Stimulated activated CD8-positive, alpha-beta memory T cell treated with anti-CD3 and anti-CD28 coated beads, Interleukin-2, amount 100 ng/mL, for 1 hour (primary cell): Measurements from ENCODE around the gene DHRS7.

Source experiments
- DNase-seq, 2 donors: peaks; one replicate each; pipeline ENCODE4 v3.0.0-alpha.2; 2020; ENCODE audit warnings: low read depth in 2 of 2

DHRS7 gene, protein sequence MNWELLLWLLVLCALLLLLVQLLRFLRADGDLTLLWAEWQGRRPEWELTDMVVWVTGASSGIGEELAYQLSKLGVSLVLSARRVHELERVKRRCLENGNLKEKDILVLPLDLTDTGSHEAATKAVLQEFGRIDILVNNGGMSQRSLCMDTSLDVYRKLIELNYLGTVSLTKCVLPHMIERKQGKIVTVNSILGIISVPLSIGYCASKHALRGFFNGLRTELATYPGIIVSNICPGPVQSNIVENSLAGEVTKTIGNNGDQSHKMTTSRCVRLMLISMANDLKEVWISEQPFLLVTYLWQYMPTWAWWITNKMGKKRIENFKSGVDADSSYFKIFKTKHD

DNA sequence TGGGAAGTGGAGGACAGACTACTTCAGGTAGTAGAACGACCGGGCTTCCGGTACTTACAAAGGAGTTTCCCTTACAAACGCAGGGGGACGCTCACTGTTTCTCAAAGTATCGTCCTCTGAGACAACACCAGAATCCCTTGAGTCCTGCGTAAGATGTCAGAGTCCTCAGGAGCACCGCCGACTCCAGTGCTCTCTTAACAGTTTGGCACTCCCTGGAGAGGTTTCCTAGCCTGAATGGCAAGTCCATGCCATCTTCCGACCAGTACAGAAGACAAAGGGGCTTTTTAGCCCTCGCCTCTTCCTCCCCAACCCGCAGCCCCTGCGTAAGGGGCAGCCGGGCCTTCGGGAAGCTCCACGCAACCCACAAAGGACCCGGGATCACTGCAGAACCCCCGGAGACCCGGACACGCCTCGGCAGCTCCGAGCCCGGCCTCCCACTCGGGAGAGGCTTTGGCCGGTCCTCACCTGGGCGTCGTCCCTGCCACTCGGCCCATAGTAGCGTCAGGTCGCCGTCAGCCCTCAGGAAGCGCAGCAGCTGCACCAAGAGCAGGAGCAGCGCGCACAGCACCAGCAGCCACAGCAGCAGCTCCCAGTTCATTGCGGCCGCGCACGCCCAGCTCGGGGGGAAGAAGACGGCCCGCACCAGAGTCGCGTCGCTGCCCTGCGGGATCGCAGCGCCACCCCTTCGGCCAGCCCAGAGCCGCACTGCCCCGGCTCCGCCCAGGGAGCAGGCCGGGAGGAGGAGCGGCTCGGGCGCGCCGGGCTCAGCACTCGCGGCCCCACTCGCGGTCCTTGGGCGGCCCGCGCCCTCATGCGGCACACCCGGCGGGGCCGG lies at the start of gene DHRS7:
Gene DHRS7, minus strand, starts transcription at position 687 of the 835 bp plus-strand sequence. Its CDS starts 89 bp downstream, at position 598.
- DNase-seq = peak; percentile 44 to 47

DNA sequence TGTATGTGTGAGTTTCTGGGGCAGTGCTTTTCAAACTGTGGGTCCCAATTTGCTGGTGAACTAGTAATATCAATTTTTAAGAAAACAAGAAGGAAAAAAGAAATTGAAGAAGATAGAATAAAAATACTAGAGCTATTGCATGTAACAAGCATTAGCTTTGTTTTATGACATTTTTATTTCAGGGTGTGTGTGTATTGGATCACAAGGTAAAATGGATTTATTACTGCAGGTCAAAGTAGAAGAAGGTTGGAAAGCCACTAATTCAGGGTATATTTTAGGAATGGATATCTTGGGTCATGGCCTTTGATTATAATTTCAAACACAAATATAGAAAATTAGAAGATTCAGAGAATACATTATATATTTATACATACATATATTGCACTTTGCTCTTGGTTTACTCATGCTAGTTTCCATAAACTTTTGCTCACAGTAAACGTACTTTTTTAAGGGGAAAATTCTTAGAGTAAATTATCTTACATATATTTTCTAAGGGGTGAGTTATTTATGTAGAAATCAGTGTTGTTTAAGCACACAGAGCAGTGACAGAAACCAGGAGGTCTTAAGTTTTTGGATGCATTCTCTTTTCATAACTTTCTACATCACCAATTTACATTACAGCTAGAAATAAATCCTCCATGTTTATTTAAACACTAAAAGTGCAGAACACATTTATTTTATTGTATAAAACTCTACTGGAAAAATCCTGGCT lies 49.4 kb upstream of the DHRS7 start:
- no peak for DNase-seq

DNA sequence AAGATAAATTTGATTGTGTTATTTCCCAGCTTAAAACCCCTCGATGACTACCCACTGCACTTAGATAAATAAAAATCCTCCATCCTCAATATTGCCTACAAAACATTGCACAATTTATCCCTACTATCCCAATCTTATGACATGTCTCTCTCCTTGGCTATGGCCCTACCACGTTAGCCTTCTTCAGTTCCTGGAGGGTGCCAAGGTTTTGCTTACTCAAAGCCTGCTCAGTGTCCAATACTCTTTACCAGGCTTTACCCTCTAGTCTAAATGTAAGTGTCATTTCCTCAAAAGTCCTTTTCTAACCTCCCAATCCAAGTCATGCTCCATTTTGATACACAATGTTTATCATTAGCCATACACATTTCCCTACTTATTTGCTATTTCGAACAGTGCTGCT lies 48.8 kb upstream of the DHRS7 start:
- DNase-seq = no peak

DNA sequence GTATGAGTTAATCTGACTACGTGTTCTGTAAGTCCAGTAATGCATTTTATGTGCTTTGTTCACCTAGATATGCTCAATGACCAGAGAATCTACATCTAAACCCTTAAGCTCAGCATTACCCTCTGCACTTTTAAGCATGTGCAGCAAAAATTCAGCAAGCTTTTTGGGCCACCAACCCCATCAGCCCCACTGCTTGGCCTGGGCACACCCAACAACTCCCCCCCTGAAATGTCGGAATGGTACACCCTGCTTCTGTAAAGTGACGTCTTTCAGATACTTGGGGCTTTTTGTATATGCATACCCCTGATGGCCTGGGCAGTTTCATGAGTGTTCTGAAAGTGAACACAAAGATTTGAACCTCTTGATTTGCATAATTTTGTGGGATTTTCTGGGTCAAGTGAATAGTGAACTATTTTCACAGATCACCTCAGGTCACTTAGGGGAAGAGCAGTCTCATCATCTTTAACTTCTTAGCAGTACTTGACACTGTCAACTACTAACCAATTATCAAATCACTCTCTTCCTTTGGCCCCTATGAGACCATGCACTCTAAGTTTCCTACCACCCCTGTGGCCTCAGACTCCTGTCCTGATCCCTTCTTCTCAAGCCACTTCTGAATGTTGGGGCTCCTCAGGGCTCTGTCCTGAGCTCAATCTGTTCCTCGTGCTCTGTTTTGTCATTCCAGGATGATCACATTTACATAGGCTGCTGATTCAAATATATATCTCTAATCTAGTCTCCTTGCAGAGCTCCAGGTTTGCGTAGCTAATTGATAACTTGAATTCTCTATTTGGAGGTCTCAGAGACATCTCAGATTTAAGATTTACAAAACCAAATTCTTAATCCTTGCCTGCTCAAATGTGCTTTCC lies 47.5 kb upstream of the DHRS7 start:
- no peak for DNase-seq

DNA sequence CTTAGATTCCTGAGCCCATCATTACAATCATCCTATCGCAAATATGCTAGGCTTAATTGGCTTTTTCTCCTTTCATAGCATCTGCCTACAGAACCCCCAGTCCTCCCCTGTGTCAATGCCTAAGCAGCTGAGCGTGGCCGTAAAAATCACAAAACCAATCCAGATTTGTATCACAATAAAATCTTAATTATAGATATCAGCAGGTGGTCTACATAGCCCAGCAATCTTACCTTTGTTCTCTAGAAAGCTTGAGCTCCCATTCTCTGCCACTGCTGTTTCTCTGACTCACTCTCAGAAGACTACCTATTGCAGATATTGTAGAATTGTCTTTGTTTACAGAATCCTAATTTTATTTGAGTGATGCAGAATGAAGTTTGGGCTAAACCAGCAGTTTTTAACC lies 46.0 kb upstream of the DHRS7 start:
- no peak for DNase-seq

DNA sequence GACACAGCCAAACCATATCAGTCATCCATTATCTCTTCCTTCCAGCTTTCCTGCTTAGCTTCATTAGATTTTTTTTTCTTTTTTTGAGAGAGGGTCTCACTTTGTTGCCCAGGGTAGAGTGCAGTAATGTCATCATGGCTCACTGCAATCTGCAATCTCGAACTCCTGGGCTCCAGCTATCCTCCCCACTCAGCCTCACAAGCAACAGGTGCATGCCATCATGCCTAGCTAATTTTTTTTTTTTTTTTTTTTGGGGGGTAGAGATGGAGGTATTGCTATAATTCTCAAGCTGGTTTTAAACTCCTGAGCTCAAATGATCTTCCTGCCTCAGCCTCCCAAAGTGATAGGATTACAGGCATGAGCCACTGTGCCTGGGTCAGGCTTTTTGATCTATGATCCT lies 45.5 kb upstream of the DHRS7 start:
- no peak for DNase-seq

DNA sequence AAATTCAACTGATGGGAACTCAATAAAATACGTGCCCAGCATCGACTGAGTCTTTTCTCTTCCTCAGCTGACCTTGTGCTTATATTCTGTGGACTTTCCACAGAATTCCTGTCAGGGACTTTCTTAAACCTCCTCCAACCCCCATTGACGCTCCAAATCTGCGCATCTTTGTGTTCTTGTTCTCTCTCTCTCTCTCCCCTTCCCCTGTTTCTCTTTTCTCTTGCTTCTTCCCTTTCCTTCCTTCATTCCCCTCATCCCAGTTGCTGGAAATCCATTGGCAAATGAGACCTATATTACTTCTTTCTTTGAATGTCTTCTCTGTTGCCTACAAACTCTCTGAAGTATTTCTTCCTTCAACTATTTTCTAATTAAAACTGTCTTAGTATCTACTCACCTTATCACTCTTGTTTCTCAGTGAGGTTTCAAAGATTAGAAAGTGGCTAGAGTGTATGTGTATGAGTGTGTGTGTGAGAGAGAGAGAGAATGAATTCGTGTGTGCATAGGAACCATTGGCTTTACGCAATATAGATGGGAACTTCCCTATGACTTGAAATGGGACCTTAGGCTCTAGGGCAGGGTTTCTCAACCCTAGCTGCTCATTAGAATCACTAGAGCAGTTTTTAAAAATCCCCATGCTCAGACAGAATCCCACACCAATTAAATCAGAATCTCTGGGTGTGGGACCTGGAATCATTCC lies 41.8 kb upstream of the DHRS7 start:
- no peak for DNase-seq

DNA sequence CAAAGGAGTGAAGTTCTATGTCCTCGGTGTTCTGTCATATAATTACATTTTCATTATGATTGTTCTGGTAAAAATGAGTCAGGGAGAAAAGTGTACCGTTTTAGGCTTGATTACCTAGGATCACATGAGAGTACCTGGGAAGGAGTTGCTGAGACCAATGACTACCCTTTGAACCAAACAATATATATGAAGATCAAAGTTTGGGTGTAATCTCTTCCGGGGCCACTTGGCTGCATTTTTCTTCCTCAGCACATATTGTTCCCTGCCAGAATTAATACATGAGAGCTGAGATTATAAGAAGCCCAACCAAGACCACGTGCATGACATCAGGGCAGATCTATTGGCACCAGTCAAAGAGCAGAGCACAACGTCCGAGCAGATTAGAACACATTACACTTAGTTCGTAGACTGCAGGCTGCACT lies 41.1 kb upstream of the DHRS7 start:
- no peak for DNase-seq

DNA sequence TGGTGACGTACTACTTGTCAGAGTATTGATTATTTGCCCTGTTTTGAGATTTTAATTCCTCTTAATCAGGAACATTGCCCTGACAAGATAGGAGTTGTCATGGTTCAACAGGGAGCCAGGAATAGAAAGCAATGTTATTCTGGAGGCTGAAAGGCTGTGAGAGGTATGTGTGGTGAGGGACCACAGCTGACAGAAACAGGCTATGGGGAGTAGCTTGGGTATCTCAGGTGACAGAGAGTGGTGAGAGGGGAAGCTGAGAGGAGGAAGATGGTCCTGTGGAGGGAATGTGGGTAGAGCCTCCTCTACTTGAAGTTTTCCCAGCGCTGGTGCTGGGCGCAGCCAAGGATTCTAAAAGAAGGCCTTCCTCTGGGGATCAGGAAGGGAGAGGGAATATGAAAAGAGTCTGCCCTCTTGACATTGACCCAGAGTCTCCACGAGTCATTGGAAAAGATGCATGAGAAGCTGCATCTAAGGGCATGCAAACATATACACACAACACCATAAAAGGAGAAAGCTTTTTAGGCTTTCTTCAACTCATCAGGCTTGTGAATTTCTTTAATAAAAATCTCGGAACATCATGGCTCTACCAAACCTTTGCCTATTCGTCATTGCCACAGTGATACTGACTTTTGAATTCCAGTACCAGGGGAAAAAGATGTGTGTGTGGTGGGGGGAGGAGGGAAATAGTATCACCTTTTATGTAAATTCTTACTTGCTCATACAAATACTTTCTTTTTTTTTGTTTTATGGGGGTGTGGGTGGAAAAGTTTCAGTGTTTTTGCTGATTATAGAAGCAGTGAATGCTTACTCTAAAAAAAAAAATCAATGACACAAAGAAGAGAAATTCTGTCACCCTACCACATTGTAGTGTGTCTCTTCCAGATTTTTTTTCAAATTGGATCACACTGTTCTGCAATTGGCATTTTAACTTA lies 39.9 kb upstream of the DHRS7 start:
- no peak for DNase-seq

DNA sequence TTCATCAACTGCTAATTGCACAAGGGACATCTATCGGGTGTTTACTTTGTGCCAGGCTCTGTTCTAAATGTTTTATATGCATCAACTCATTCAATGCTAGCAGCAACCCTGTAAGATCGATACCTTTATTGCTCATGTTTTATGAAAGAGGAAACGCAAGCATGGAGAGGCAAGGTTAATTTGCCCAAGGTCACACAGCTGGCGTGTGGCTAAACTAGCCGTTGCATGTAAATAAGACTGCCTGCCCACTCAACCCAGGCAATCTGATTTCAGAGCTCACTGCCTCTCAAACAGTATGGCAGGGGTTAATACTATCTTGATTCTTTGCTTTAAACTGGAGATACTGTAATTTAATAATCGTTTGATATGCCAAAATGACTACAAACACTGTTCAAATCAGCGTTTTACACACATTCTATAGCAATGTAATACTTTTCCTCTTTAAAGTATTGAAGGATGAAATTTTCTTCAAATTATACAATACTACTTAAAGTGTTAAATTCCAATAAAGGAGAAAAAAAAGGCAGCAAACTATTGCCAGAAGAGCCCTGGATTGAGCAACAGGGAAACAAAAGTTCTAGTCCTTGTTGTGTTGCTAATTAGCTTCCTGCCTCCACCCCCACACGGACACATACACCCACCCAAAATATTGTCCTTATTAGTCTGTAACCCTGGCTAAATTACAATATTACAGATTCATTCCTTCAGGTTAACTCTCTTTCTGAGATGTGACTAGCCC lies 39.1 kb upstream of the DHRS7 start:
- no peak for DNase-seq

DNA sequence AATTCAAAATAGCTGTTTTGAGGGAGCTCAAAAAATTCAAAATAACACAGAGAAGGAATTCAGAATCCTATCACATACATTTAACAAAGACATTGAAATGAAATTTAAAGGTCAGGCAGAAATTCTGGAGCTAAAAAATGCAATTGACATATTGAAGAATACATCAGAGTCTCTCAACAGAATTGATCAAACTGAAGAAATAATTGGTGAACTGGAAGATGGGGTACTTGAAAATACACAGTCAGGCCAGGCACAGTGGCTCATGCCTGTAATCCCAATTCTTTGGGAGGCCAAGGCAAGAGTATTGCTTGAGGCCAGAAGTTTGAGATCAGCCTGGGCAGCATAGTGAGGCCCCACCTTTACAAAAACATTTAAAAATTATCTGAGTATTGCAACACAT lies 34.1 kb upstream of the DHRS7 start:
- DNase-seq = no peak

DNA sequence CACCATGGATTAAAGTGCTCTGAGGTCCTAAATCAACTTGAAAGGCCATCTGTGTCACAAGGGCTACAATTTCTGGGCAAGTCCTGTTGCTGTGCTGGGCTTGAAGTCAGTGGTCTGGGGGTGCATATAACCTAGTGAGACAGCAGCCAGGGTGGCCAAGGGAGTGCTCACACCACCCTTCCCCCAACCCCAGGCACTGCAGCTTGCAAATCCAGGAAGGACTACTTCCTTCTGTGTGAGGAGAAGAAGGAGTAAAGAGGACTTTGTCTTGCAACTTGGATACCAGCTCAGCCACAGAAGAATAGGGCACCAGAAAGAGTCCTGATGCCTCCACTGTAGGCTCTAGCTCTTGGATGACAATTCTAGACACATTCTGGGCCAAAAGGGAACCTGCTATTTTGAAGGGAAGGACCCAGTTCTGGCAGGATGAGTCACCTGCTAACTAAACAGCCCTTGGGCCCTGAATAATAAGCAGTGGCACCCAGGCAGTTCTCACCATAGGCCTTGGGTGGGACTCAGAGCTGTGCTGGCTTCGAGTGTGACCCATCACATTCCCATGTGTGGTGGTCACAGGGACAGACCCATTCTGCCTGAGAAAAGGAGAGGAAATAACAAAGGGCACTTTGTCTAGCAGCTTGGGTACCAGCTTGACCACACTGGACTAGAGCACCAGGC lies 32.6 kb upstream of the DHRS7 start:
- DNase-seq = no peak

DNA sequence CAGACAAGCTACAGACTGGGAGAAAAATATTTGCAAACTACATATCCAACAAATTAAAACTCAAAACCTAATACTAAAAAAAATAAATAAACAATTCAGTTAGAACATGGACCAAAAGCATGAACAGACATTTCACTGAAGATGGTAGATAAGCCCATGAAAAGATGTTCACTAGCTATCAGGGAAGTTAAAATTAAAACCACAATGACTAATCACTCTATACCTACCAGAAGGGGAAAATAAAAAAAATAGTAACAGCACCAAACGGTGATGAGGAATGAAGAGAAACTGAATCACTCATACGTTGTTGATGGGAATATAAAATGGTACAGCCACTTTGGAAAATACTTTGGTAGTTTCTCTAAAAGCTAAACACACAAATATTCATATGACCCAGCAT lies 31.1 kb upstream of the DHRS7 start:
- no peak for DNase-seq

DNA sequence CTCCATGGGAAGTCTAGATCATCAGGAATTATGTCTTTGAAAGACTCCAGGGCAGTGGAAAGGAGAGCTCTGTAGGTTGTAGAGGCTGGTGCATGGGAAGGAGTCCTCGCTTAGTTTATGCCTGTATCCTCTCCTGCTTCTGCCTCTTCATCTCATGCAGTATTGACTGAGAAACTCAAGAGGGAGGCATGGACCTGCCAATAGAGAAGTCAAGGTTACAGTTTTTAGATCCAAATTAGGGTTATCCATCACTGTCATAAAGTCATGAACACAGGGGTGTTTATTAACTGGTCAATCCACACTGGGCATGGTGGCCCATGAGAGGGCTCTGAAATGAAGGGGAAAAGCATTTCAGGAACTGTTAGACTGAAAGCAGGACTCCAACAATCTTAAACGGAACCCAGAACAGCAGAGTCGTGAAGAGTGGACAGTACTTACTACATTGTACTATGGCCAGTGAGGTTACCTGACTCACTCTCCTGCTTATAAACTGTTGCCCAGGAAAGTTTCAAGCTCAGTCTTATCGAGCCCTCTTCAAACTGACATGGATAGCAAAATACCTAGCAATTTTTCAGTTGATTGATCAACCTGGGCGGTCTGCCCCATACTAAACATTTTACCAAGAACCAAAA lies 30.1 kb upstream of the DHRS7 start:
- no peak for DNase-seq

DNA sequence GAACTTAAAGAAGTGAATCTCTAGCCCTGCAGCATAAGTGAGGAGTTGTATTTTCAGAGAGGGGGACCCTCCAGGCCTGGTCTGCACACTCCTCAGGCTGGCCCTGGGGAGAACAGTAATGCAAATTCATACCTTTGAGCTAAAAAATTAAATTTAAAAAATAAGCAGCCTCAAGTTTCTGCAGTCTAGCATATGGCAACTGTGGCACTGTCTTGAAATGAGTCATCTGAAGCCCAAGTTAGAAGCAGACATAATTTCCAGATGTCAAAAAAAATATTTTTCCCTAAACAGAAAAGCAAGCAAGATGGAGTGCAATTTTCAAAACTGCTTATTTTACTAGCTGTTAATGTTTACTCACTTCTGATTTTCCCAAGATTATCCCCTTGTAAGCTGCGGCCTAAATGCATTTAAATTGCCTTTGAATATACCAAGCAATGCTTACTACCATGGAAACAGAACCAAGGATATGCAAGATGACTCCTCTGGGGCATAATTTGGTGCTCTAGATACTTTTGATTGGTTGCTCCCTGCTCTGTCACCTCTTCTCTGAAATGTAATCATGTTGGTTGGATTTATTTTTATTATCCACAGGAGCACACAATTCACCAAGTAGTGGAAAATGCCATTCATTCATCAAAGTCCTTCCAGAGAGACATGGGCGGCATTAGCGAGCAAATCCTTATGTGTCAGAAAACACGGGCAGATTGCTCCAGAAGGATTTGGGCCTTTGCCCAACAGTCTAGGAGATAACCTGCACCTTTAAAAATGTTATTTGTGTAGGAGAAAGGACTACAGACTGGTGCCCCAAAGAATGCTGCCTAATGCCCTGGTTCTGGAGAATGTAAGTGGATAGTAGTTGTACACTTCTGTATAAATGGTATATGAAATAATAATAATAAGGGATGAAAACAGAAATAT lies 25.0 kb upstream of the DHRS7 start:
- no peak for DNase-seq

DNA sequence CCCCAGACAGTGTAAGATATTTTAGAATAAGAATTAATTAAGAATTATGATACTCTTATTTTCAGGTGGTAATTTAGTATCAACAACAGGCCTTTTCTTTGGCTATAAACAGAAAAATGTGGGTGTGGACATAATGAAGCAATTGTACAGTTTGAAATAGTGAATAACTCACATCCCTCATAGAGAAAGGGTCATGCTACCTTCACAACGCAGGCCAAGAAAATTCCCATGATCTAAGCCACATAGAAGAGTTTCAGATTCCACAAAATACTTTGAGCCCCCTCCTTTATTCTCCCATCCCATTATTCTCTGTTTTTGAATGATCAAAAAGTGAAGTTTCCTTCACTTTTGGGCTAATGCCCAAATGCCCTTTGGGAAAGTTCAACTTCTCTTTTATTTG lies 23.5 kb upstream of the DHRS7 start:
- no peak for DNase-seq

DNA sequence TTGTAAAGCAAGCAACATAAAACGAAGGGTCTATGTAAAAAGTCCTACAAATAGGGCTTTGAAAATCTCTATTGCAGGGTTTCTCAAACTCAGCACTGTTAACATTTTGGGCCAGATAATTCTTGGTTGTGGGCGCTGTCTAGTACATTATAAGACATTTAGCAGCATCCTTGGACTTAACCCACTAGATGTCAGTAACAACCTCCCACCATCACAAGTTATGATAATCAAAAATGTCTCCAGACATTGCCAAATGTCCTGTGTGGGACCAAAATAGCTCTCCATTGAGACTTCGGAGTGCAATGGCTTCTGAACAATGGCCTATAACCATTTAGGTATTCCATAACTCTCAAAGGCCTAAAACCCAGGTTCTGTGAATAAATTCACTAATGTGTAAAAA lies 22.9 kb upstream of the DHRS7 start:
- DNase-seq = no peak
